Fibroblast of skin of left biceps (primary cell): ENCODE measurements around the gene MEX3A.
A peak's percentile ranks its signal among the peaks of the same experiment; 100 is the strongest.
"Not testable (repeated sequence)": the region's sequence is repeated elsewhere in the genome, so short reads cannot be mapped to it uniquely, and the experiment has no call there.

Experiments used
- DNase-seq, 2 experiments: peaks; one replicate each; pipeline ENCODE4 v3.0.0-alpha.2; 2013; ENCODE audit warnings: low read depth in 2 of 2

The MEX3A gene, protein sequence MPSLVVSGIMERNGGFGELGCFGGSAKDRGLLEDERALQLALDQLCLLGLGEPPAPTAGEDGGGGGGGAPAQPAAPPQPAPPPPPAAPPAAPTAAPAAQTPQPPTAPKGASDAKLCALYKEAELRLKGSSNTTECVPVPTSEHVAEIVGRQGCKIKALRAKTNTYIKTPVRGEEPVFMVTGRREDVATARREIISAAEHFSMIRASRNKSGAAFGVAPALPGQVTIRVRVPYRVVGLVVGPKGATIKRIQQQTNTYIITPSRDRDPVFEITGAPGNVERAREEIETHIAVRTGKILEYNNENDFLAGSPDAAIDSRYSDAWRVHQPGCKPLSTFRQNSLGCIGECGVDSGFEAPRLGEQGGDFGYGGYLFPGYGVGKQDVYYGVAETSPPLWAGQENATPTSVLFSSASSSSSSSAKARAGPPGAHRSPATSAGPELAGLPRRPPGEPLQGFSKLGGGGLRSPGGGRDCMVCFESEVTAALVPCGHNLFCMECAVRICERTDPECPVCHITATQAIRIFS

DNA sequence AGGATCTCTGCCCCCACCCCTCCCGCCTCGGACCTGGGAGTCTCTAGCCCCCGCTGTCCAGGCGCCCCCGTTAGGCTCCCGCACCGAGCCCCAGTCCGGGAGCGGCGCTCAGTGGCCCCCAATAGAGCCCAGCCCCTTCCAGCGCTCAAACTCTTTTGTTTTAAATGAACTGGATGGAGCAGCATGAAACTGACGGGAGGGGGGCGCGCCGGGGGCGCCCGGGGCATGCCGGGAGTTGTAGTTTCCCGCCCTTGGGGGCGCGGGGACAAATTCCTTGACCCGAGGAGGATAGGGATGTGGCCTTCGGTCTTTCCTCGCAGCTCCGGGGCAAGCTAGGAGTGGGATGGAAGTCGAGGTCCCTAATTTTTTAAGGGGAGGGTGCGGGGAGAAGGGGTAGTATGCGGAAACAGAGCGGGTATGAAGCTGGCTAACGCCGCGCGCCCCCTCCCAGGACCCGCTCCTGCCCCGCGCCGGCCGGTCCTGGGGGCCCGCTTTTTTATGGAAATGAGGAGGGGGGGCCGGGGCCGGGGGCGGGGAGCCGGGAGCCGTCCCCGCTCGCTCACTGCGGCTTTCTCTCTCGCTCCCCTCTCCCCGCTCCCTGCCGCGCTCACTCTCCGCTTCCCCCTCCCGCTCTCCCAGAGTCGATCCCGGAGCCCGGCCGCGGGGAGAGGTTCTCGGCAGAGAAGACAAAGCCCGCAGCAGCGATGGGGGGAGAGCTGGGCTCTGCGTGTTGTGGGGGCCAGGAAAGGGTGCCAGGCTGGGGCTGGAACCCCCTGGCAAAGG is at the start of gene MEX3A:
MEX3A (minus strand) TSS at position 157 of the 783 bp plus-strand sequence. CDS start 467 bp downstream, outside the sequence.
- no peak for DNase-seq

DNA sequence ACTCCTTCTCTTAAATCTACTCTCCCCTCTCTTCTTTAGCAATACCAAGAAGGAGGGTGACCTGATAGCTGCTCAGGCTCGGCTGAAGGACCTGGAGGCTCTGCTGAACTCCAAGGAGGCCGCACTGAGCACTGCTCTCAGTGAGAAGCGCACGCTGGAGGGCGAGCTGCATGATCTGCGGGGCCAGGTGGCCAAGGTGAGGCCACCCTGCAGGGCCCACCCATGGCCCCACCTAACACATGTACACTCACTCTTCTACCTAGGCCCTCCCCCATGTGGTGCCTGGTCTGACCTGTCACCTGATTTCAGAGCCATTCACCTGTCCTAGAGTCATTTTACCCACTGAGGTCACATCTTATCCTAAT is 48.3 kb upstream of the MEX3A start:
- DNase-seq: no peak

DNA sequence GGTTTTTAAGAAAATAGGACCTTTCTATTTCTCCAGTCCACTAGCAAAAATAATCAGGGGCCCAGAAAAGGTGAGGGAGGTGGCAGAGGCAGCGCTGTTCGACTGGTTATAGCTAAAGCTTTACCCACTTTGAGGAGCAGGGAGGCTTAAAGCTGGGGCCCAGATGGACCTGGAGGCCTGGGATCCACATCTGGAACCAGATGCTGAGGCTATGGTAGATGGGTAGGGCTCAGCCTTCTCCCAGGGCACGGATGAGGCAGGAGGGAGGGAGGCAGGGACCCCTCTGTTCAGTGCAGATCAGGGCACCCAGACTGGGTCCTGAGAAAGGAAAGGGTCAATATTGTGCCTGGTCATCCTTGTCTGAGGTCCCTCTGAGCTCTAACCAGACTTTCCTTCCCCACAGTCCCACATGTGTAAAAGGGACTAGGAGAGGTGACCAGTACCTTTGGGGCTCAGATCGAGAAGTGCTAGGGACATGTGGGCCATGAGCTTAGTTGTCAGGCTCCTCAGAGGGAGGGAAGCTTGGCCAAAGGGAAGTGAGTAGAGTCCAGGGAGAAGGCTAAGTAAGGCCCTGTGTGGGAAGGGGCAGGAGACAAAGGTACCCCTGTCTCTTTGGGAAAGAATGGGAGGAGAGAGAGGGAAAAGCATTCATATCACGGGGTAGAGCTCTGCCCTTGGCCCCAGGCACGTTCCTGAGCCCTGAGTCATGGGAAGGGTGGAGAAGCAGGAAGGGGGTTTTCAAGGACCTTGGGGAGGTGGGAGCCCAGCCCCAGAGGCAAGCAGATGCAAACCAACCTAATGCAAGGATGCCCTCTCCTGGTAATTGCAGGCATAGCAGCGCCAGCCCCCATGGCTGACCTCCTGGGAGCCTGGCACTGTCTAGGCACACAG is 47.7 kb upstream of the MEX3A start:
- peak; percentile 93 to 94 for DNase-seq

DNA sequence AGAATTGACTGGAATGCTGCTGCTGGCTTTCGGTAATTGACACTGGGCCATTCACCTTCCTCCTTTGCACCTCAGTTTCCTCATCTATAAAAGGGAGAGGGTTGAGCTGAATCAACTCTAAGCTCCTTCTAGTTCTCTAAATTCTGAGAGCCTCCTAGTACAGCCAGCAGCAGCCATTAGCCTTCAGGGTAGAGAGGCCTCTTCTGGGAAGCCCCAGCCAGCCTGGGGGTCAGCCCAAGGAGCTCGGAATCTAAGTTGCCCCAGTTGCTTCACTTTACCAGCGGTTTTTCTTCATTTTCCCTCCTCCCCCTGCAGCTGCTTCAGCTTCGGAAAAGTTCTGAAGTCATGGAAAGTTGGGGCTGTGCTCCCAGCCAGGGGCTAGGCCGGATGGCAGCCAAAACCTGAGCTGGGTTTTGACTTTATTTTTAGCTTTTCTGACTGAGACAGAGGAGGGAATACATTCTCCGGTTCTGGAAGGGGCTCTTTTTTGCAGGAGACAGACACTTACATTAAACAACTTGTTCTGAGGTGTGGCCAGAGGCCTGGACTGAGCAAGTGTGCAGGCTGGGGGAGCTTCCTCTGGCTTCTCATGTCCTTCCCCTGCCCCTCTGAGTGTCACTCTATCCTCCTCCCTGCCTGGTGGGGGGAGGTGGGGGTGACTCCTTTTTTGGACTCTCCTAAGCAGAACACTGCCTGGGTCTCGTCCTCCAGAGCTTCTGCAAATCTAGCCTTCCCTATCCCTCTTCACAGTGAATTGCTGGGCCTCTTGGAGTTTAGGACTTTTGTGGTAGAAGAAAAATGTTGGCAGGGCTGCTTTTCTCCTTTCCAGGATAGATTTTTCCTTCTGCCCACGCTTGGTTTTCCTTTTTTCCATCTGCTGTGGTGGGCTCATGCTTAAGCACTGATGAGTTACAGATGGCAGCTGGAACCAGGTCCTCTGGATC is 46.7 kb upstream of the MEX3A start:
- peak; percentile 81 to 85 for DNase-seq

DNA sequence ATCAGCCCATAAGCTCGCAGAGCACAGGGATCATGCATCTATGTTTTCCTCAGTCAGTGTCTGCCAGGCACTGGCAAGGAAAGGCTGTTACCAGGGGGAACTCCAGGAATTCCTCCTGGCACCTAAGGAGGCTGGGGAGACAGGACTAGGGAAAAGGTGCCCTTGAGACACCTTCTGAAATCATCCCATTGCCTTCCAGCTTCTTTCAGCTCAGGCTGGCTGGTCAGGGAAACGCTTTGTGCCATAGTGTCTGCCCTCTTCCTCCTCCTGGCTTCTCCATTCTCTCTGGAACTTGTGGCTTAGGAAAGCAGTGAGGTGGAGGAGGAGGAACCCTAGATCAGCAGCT is 46.0 kb upstream of the MEX3A start:
- DNase-seq: no peak

DNA sequence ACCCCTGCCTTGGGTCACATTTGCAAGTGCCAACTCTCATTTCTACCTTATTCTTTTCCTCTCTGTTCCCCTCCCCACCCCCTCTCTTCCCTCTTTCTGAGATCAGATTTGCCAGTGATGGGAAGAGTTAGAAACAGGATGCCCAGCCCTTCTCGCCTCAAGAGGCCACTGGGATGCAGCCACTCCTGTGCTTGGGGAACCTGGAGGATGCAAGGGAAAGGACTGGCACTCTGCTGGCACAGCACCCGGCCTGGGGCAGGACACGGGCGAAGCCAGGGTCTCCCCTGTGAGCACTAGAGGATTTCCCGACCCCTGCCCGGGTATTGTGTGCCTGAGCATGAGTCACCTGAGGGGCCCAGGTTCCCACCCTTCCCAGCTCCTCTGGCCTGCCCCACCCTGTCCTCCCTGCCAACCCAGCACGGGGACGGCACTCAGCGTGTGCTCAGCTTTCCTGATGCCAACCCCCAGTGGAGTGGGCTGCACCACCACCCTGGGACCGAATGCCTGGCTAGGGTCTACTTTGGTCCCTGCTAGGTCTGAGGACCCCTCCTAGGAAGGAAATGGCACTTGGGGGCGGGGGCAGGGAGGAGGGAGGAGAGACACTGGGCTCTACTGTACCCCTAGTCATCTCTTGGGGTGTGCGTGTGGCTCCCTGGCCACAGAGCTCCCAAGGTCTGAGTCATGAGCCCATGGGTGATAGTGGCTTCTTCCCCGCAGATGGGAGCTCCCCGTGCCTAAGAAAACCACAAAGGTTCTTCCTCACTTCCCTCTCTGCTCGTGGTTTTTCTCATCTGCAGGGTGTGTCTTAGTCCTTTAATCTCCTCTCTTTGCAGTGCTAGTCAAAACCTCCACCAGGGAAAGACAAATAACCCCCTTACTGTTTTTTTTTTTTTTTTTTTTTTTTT is 44.6 kb upstream of the MEX3A start:
- peak in 1 of 2 experiments; percentile 66 for DNase-seq

DNA sequence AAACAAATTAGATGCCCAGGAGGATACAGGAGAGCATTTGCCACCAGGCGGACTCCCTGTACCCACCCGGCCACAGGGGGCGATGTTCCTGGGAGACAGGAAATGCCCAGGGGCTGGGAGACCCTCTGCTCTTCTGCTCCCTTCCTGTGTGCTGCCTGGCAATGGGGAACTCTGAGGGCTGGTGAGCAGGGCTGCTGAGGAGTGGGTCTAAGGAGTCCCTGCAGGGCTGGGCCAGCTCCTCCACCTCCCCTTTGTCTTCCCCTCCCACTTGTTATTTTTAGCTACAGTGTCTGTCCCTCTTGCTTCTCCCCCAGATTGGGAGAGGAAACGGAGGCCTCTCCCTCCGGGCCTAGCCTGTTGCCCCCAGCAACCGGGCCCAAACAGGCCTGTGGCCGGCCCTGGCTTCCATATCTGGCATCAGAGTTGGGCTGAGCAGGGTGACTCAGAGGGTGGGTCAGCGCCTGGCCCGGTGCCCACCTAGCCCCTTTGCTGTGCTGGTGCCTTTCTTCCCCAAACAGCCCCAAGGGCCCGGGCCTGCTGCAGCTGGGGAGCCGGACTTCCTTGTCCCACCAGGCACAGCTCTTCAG is 43.9 kb upstream of the MEX3A start:
- DNase-seq: peak; percentile 88

DNA sequence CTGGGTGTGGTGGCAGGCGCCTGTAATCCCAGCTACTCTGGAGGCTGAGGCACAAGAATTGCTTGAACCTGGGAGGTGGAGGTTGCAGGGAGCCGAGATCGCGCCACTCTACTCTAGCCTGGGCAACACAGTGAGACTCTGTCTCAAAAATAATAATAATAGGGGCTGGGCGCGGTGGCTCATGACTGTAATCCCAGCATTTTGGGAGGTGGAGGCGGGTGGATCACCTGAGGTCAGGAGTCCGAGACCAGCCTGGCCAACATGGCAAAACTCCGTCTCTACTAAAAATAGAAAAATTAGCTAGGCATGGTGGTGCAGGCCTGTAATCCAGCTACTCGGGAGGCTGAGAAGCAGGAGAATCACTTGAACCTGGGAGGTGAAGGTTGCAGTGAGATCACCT is 43.3 kb upstream of the MEX3A start:
- DNase-seq: not testable (repeated sequence)

DNA sequence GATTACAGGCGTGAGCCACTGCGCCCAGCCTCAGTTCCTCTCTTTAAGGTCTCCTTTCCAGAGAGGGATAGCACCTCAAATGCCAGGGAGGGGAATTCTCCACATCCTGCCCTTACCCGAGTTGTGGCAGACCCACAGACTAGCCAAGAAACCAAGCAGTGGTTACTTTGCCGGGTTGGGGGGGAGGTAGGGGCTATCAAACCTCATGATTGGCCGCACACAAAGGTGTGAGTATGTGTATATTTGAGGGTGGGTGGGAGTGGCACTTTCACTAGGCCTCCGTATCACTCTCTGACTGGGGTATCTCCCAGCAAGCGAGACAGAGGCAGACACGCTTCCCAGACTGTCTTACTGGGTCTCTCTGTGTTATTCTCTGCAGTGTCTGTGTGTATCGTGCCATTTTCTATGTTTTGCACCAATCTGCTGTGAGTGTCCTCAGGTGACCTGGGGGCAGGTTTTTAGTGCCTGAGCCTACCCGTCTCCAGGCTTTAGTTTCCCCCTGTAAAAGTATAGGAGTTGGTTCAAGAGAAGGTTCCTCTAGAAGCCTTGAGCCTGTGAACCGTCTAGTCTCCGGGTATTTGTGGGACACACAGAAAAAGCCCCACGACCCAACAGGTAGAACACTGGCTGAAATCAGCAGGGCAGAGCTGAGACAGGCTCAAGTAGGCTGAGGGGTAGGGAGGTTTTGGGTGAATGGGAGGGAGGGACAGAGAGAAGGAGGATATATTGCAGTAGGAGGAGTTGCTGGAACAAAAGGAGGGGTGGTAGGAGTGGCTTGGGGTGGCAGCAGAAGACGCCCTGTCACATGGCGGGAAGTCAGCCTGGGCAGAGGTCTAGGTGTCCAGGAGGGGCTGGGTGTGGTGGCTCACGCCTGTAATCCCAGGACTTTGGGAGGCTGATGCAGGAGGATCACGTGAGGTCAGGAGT is 42.6 kb upstream of the MEX3A start:
- DNase-seq: no peak

DNA sequence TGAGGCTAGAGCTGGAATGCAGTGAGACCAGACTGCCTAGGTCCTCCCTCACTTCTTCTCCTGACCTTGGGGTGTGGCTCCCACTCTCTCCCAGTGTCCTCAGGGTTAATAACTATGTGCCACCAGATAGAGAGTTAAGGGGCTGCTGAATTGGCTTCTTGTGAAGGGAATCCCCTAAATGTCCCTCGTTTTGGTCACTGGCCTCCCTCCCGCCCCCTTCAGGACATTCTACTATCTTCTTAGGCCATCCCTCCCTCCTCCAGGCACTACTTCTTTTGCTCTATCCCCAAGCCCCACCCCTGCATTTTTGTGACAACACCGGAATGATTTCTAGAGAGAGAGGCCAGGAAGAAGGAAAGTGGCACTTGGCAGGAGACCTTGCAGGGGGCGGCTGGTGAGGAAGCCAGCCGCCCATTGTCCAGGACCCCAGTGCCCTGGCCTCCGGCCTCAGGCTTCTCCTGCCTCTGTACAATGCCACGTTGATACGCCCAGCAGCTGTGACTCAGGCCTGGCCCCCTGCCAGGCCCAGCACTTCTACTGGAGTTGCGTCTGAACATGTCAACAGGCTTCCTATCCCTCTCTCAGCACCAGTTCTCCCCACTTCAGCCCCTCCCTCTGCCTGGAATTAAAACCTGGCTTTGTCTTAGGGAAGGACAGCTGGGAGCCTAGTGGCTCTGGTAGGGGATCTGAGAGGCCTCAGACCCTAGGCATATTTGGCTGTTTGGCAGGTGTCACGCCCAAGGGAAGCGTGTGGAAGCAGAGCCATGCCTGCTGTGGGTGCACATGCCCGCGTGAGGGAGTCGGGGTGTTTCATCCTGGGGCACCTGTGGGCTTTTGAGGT is 41.3 kb upstream of the MEX3A start:
- DNase-seq: peak; percentile 87 to 91

DNA sequence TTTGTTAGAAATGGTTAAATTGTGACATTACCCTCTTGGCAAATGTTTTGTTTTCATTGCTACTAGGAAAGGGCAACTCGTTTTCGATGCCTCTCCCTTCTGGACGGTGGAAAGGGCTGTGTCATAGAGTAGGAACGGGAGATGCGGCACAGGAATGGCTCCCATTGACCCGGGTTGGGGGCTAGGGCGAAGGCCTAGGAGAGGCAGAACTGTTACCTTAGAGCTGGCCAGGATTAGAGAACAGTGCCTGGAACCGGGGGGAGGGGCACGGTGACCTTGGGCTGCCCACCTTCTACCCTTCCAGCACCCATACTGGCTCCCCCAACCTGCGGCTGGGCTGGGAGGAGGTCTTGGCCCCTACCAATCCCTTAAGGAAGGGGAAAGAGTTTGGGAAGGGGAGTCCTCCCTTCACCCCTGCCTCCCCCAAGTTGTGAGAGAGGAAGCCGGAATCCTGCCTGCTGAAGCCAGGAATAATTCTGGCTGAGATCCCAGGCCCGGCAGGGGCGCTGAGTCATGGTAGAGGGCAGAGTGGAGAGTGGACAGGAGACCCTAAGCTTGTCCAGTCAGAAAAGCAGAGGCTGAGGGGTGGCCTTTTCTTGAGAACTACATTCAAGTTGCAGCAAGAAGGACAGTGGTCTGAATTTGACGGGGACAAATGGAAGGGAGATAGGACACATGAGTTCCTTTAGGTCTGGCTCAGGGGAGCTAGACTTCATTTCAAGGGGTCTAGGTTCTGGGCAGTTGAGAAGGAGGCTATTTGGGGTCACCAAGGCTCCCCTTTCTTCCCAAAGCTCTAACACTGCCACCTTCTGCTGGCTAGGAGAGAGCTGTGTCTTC is 40.5 kb upstream of the MEX3A start:
- no peak for DNase-seq

DNA sequence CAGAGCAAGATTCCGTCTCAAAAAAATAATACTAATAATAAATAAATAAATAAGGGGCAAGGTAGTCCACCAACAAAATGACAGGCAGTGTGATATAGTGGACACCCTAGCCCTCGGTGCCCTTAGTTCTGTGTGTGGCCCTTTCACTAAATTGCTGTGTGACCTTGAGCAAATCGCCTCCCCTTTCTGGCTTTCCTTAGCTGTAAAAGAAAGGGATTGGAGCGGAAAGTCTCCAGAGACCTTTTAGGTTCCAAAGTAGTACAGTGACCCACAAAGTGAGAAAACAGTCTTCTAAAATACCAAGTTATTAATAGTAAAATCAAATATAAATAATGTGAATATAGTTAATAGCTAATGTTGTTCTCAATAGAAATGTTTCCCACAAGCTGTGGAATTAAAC is 39.8 kb upstream of the MEX3A start:
- no peak for DNase-seq

DNA sequence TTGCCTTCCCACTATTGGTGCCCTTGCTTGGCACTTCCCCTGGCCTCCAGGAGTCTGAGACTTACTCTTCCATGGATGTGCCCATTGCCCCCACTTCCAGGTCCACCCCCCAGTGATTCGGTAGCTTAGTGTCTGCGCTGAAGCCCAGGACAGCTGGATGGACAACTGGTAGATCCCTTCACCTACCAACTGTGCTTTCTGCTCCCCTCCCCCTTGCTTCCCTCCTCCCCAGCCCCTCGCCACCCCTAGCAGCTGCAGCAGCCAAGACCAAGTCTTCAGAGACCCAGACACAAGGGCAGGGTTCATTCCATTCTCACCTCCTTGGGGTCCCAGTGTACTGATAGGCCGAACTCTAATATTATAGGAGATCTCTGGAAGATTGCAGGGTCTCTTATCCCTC is 39.2 kb upstream of the MEX3A start:
- no peak for DNase-seq

DNA sequence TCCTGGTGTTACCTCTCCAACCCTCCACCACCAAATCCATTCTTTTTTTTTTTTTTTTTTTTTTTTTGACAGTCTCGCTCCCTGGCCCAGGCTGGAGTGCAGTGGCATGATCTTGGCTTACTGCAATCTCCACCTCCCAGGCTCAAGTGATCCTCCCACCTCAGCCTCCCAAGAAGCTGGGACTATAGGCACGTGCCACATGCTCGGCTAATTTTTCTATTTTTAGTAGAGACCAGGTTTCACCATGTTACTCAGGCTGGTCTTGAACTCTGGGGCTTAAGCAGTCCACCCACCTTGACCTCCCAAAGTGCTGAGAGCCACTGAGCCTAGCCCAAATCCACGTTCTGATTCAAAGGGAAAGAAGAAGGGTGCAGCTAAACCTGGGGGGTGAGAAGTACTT is 38.7 kb upstream of the MEX3A start:
- DNase-seq: not testable (repeated sequence)

DNA sequence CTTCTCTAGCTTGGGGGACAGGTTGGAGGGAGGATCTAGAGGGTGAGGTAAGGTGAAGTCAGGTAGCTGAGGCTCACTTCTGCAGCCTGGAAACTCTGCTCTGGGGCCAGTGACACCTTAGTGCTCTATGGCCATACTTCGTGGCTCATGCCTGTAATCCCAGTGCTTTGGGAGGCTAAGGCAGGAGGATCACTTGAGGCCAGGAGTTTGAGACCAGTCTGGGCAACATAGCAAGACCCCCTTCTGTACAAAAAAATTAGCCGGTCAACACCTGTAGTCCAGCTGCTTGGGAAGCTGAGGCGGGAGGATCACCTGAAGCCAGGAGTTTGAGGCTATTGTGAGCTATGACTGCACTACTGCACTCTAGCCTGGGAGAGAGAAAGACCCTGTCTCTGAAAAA is 38.1 kb upstream of the MEX3A start:
- no peak for DNase-seq

DNA sequence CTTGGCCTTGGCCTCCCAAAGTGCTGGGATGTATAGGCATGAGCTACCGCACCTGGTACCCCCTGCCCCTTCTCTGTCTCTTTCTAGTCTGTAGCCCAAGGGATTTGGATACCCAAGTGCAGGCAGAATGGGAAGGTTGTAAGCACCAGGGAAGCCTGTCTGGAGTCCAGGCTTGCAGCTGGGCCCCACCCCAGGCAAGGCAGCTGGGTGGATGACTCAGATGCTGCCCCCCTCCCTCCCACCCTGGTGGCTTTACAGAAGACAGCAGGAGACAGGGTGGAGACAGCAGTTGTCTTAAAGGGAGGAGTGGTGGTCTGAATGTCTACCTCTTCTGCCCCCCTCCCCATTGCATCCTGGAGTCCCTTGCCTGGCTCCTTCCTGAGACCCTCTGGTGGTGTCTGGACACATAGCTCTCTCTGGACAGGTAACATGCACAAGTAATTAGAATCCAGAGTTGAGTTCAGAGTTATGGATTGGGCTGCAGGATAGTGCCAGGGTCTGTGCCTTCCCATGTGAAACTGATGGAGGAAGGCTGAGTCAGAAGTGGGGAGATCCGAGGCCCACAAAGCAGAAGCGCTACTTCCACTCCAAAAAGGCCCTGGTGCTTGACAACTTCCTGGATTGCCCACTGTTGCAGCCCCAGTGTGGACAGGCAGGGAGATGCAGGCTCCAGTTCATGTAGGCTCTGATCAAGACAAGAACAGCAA is 37.4 kb upstream of the MEX3A start:
- DNase-seq: no peak
